GM12878 (cell line): ENCODE measurements around the gene ANKS1A. TPM values are rescaled to one million over a fixed set of nuclear protein-coding genes. Genes with fewer than 3 reads are reported as not detected.

Source experiments
- ATAC-seq: fragments of 200-7000 bp; cut with Tn5 transposase; 3 replicates; pipeline ENCODE4 v1.9.1; 2020; ENCODE audit warnings: mild to moderate bottlenecking, moderate library complexity
- BruUV-seq: library from RNA; stranded (reverse); fragments of 400-500 nt; replicated peaks from 2 replicates; lab custom pipeline; 2021; lab: Mats Ljungman, UMichigan
- CTCF ChIA-PET: fragments of 300-600 bp; sonication (Branson Sonifier 250); formaldehyde crosslinking; extraction: SDS; loops from one replicate; lab custom pipeline; 2021; ENCODE audit warnings: inconsistent platforms; lab: Yijun Ruan, JAX
- POLR2A ChIA-PET: fragments of 350-600 bp; formaldehyde crosslinking; extraction: SDS; loops from one replicate; lab custom pipeline; 2021; ENCODE audit warnings: inconsistent platforms; lab: Charles Lee
- RAD21 ChIA-PET: fragments of 300-600 bp; sonication (Branson Sonifier 250); formaldehyde crosslinking; loops from one replicate; lab custom pipeline; 2023; ENCODE audit warnings: antibody characterized with exemption; ENCODE audit not compliant: unreplicated experiment; lab: Charles Lee
- SMC1A ChIA-PET: fragments of 300-600 bp; sonication (Branson Sonifier 250); formaldehyde crosslinking; loops from one replicate; lab custom pipeline; 2023; ENCODE audit not compliant: unreplicated experiment, uncharacterized antibody; lab: Charles Lee
- DNase-seq: peaks from one replicate; pipeline ENCODE4 v3.0.0-alpha.2; 2011; ENCODE audit warnings: low read depth, low spot score
- FAIRE-seq: peaks from 3 replicates; lab custom pipeline; 2011; peaks lifted over from hg19 to GRCh38; lab: Jason Lieb, UNC
- H2AFZ ChIP-seq: 2 replicates; pipeline ENCODE4 v1.6.0; 2011; ENCODE audit warnings: low read depth, low read length, control low read depth; ENCODE audit not compliant: control insufficient read depth
- H3K27ac ChIP-seq: 2 replicates; pipeline ENCODE4 v1.5.1; 2011; ENCODE audit warnings: control low read depth; ENCODE audit not compliant: control insufficient read depth, insufficient read depth
- H3K27me3 ChIP-seq, 2 experiments: replicated peaks in 1 of 2; 2 replicates each; pipeline versions ENCODE4 v1.6.0 to v1.6.1; 2011; ENCODE audit warnings: low read length in 1 of 2; ENCODE audit not compliant: control insufficient read depth in 2 of 2, insufficient read depth in 2 of 2
- H3K36me3 ChIP-seq, 2 experiments: 2 replicates each; pipeline ENCODE4 v1.5.1; 2011; ENCODE audit warnings: low read length in 1 of 2; ENCODE audit not compliant: control insufficient read depth in 2 of 2, insufficient read depth in 2 of 2
- H3K4me1 ChIP-seq: 2 replicates; pipeline ENCODE4 v1.6.1; 2011; ENCODE audit warnings: mild to moderate bottlenecking, low read length, moderate library complexity, mixed read lengths; ENCODE audit not compliant: control insufficient read depth, insufficient read depth
- H3K4me2 ChIP-seq: 2 replicates; pipeline ENCODE4 v1.6.0; 2011; ENCODE audit warnings: control low read depth; ENCODE audit not compliant: control insufficient read depth, insufficient read depth
- H3K4me3 ChIP-seq: fragments of 200-600 bp; sonication (generic); 2 replicates; pipeline ENCODE4 v1.5.1; 2016
- H3K79me2 ChIP-seq: 2 replicates; pipeline ENCODE4 v1.6.0; 2011; ENCODE audit warnings: low read length; ENCODE audit not compliant: control insufficient read depth, insufficient read depth
- H3K9ac ChIP-seq: 2 replicates; pipeline ENCODE4 v1.8.0; 2011; ENCODE audit warnings: low read length, control low read depth, mixed read lengths; ENCODE audit not compliant: control insufficient read depth, insufficient read depth
- H3K9me3 ChIP-seq: replicated peaks from 3 replicates; pipeline ENCODE4 v1.5.1; 2011; ENCODE audit warnings: mild to moderate bottlenecking, low read length; ENCODE audit not compliant: control insufficient read depth, insufficient read depth
- H4K20me1 ChIP-seq: 2 replicates; pipeline ENCODE4 v1.6.0; 2011; ENCODE audit not compliant: control insufficient read depth, insufficient read depth
- ASH2L ChIP-seq: fragments of 300-600, 200-600 bp; sonication (generic); IDR thresholded peaks from 2 replicates; pipeline ENCODE4 v1.6.1; 2017; ENCODE audit warnings: low read depth, mild to moderate bottlenecking, borderline replicate concordance
- DPF2 ChIP-seq: fragments of 450-650 bp; IDR thresholded peaks from 2 replicates; pipeline ENCODE4 v1.6.1; 2017; ENCODE audit warnings: mild to moderate bottlenecking
- EGR1 ChIP-seq, 2 experiments: IDR thresholded peaks; 1 replicate in 1 of 2; 2 replicates in 1 of 2; pipeline ENCODE4 v1.6.1; 2011 to 2012; ENCODE audit warnings: low read depth in 2 of 2, low read length in 2 of 2, borderline replicate concordance in 1 of 2, mild to moderate bottlenecking in 1 of 2, moderate library complexity in 1 of 2
- NR2C2 ChIP-seq: IDR thresholded peaks from 2 replicates; pipeline ENCODE4 v1.6.1; 2011; ENCODE audit warnings: borderline replicate concordance, low read depth; ENCODE audit not compliant: control insufficient read depth, insufficient read length
- PAX8 ChIP-seq: fragments of 450-650 bp; IDR thresholded peaks from 2 replicates; pipeline ENCODE4 v1.6.1; 2017; ENCODE audit warnings: mild to moderate bottlenecking, moderate library complexity
- TBL1XR1 ChIP-seq: IDR thresholded peaks from 2 replicates; pipeline ENCODE4 v1.6.1; 2012; ENCODE audit warnings: low read depth, low read length, improper control_type of control experiment
- WRNIP1 ChIP-seq: IDR thresholded peaks from 2 replicates; pipeline ENCODE4 v1.6.1; 2011; ENCODE audit warnings: low read depth, low read length, improper control_type of control experiment, borderline replicate concordance
- ZNF217 ChIP-seq: fragments of 450-650 bp; IDR thresholded peaks from 2 replicates; pipeline ENCODE4 v1.6.1; 2017; ENCODE audit warnings: antibody characterized with exemption, mild to moderate bottlenecking
- WGBS: methylation state at CpG from one replicate; pipeline ENCODE4 v1.1.6; 2016; ENCODE audit warnings: low lambda C conversion rate; ENCODE audit not compliant: insufficient replicate concordance, insufficient coverage; ENCODE audit errors: missing lambda C conversion rate; 5-methylcytosine and 5-hydroxymethylcytosine counted together
- in situ Hi-C: fragments of 300-500 bp; cut with MboI; formaldehyde crosslinking; loops from 9 replicates; pipeline ENCODE4 v1.14.3; 2018; ENCODE audit warnings: mixed read lengths
- intact Hi-C: fragments of 100-400 bp; cut with micrococcal nuclease; formaldehyde crosslinking; loops from one replicate; pipeline ENCODE4 v1.14.2; 2022; ENCODE audit not compliant: unreplicated experiment
- polyA plus RNA-seq, 11 experiments: library from polyadenylated mRNA; depleted of rRNA in 4 of 11; unstranded in 6 of 11; stranded (reverse) in 5 of 11; fragments of >200 nt; fragmentation: Nextera tagmentation in 4 of 11; fragmentation: Illumina TruSeq in 1 of 11; extraction: Ambion mirVana in 4 of 11; extraction: Trizol in 1 of 11; gene quantifications; 1 replicate in 1 of 11; 2 replicates in 10 of 11; pipeline versions ENCODE4 v1.2.1 to v1.2.3, GENCODE V29; 2011 to 2016; ENCODE audit warnings: inconsistent platforms in 2 of 11, missing spikeins in 2 of 11, low read depth in 1 of 11
- total RNA-seq, 4 experiments: library from RNA; depleted of rRNA in 3 of 4; stranded (reverse); fragments of >200 nt in 3 of 4; fragmentation: Illumina TruSeq in 1 of 4; extraction: Trizol in 1 of 4; gene quantifications; 2 replicates each; pipeline versions ENCODE4 v1.2.1 to v1.2.3, GENCODE V29; 2013 to 2021
- TF ChIP-seq, protein P1 (sequence below): fragments of 450-650 bp; IDR thresholded peaks from 2 replicates; pipeline ENCODE4 v1.6.1; 2016; ENCODE audit warnings: mild to moderate bottlenecking, moderate library complexity, borderline replicate concordance
- TF ChIP-seq, protein P2 (sequence below): fragments of 450-650 bp; IDR thresholded peaks from 2 replicates; pipeline ENCODE4 v1.6.1; 2016; ENCODE audit warnings: mild to moderate bottlenecking
- TF ChIP-seq, protein P3 (sequence below): IDR thresholded peaks from 2 replicates; pipeline ENCODE4 v1.6.1; 2011; ENCODE audit warnings: borderline replicate concordance, low read depth, mild to moderate bottlenecking, moderate library complexity, mixed read lengths, low read length; ENCODE audit not compliant: insufficient read depth; ENCODE audit errors: extremely low read length
- TF ChIP-seq, protein P4 (sequence below): fragments of 450-650 bp; formaldehyde crosslinking; IDR thresholded peaks from 2 replicates; pipeline ENCODE4 v1.5.0; 2022; ENCODE audit warnings: mild to moderate bottlenecking, missing genetic modification characterization

The ANKS1A gene
- total and polyA plus RNA-seq, 10 of the 15 experiments (the other 5 are each of a cell fraction or from before 2014, with no cell fraction given): 0.60 to 7.0 (median 3.0) TPM

DNA sequence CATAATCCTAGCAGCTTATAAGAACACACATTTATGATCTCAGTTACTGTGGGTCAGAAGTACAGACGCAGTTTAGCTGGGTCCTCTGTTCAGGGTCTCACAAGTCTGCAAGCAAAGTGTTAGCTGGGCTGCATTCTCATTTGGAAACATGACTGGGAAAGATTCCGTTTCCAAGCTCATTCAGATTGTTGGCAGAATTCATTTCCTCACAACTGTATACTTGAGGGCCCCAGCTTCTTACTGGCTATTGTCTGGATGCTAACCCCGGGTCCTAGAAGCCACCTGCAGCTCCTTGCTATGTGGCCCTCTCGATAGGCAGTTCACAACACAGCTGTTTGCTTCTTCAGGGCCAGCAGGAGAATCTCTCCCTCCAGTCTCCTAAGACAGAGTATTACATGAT is 239.0 kb downstream of the ANKS1A start (continued):
- TF ChIP-seq, protein P1, sequence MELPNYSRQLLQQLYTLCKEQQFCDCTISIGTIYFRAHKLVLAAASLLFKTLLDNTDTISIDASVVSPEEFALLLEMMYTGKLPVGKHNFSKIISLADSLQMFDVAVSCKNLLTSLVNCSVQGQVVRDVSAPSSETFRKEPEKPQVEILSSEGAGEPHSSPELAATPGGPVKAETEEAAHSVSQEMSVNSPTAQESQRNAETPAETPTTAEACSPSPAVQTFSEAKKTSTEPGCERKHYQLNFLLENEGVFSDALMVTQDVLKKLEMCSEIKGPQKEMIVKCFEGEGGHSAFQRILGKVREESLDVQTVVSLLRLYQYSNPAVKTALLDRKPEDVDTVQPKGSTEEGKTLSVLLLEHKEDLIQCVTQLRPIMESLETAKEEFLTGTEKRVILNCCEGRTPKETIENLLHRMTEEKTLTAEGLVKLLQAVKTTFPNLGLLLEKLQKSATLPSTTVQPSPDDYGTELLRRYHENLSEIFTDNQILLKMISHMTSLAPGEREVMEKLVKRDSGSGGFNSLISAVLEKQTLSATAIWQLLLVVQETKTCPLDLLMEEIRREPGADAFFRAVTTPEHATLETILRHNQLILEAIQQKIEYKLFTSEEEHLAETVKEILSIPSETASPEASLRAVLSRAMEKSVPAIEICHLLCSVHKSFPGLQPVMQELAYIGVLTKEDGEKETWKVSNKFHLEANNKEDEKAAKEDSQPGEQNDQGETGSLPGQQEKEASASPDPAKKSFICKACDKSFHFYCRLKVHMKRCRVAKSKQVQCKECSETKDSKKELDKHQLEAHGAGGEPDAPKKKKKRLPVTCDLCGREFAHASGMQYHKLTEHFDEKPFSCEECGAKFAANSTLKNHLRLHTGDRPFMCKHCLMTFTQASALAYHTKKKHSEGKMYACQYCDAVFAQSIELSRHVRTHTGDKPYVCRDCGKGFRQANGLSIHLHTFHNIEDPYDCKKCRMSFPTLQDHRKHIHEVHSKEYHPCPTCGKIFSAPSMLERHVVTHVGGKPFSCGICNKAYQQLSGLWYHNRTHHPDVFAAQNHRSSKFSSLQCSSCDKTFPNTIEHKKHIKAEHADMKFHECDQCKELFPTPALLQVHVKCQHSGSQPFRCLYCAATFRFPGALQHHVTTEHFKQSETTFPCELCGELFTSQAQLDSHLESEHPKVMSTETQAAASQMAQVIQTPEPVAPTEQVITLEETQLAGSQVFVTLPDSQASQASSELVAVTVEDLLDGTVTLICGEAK: no peak
- TF ChIP-seq, protein P2, sequence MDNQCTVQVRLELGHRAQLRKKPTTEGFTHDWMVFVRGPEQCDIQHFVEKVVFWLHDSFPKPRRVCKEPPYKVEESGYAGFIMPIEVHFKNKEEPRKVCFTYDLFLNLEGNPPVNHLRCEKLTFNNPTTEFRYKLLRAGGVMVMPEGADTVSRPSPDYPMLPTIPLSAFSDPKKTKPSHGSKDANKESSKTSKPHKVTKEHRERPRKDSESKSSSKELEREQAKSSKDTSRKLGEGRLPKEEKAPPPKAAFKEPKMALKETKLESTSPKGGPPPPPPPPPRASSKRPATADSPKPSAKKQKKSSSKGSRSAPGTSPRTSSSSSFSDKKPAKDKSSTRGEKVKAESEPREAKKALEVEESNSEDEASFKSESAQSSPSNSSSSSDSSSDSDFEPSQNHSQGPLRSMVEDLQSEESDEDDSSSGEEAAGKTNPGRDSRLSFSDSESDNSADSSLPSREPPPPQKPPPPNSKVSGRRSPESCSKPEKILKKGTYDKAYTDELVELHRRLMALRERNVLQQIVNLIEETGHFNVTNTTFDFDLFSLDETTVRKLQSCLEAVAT: no peak

DNA sequence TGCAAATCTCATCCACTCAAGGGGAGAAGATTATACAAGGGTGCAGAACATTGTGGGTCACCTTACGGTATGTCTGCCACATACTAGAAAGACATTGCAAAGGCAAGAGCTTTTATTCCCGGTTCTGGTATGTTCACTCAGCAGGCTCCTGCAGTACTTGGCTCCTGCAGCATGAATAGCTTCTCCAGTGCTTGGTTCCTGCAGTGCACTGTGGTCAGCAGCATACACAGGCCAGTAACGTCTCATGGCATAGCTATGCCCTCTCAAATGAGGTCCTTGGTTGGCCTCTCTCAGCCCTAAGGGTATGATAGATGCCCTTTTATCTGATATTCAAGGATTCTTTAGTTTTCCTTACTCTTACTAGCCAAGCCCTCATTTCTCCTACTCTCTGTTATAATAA is 239.4 kb downstream of the ANKS1A start:
- DNase-seq: no peak
- ChIA-PET RAD21 (interaction anchor here (1.6 kb wide), 1 partner anchor 11 kb away, joined by 5 read pairs; no protein-coding TSS in a partner anchor), CTCF (interaction anchor here (3.2 kb wide), 1 partner anchor 11 kb away, joined by 19 read pairs; no protein-coding TSS in a partner anchor), POLR2A (no interaction called here), SMC1A (interaction anchor here (0.7 to 1.7 kb wide), 6 partner anchors 11 to 201 kb away, joined by 3 to 4 read pairs (median 4); no protein-coding TSS in a partner anchor)
- Histone ChIP-seq H3K4me3 (no peak overlapping the region), H3K27ac (no peak overlapping the region), H3K4me1 (no peaks in the 10 kb centered on the region), H3K79me2 (no peaks in the 10 kb centered on the region), H2AFZ (no peak overlapping the region), H3K27me3 (no peaks in the 10 kb centered on the region), H3K9me3 (no peaks in the 10 kb centered on the region), H4K20me1 (no peaks in the 10 kb centered on the region), H3K36me3 (no peaks in the 10 kb centered on the region), H3K9ac (no peak overlapping the region), H3K4me2 (no peak overlapping the region)
- intact Hi-C loops: no loop called here
- in situ Hi-C loops: no loop called here
- 22% methylated on average over 3 of the region's 3 CpGs for WGBS
- no peak for FAIRE-seq
- no peak for ATAC-seq
- BruUV-seq: no TSS peak
- TF ChIP-seq ASH2L (no peak), DPF2 (no peak), PAX8 (no peak), NR2C2 (no peak), TBL1XR1 (no peak), ZNF217 (no peak), EGR1 (IDR thresholded peaks at IDR 0.05; ENCODE audit: borderline replicate concordance in 1 of 2, low read depth in 2 of 2, low read length in 2 of 2) (no peak), WRNIP1 (no peak)
- TF ChIP-seq, protein P3, sequence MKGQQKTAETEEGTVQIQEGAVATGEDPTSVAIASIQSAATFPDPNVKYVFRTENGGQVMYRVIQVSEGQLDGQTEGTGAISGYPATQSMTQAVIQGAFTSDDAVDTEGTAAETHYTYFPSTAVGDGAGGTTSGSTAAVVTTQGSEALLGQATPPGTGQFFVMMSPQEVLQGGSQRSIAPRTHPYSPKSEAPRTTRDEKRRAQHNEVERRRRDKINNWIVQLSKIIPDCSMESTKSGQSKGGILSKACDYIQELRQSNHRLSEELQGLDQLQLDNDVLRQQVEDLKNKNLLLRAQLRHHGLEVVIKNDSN: no peak
- TF ChIP-seq, protein P4, sequence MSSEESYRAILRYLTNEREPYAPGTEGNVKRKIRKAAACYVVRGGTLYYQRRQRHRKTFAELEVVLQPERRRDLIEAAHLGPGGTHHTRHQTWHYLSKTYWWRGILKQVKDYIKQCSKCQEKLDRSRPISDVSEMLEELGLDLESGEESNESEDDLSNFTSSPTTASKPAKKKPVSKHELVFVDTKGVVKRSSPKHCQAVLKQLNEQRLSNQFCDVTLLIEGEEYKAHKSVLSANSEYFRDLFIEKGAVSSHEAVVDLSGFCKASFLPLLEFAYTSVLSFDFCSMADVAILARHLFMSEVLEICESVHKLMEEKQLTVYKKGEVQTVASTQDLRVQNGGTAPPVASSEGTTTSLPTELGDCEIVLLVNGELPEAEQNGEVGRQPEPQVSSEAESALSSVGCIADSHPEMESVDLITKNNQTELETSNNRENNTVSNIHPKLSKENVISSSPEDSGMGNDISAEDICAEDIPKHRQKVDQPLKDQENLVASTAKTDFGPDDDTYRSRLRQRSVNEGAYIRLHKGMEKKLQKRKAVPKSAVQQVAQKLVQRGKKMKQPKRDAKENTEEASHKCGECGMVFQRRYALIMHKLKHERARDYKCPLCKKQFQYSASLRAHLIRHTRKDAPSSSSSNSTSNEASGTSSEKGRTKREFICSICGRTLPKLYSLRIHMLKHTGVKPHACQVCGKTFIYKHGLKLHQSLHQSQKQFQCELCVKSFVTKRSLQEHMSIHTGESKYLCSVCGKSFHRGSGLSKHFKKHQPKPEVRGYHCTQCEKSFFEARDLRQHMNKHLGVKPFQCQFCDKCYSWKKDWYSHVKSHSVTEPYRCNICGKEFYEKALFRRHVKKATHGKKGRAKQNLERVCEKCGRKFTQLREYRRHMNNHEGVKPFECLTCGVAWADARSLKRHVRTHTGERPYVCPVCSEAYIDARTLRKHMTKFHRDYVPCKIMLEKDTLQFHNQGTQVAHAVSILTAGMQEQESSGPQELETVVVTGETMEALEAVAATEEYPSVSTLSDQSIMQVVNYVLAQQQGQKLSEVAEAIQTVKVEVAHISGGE (CRISPR knock-in tag): no peak
